ENCODE results near the gene PHF19.
A peak's percentile ranks its signal among the peaks of the same experiment; 100 is the strongest.

Gene PHF19

DNA sequence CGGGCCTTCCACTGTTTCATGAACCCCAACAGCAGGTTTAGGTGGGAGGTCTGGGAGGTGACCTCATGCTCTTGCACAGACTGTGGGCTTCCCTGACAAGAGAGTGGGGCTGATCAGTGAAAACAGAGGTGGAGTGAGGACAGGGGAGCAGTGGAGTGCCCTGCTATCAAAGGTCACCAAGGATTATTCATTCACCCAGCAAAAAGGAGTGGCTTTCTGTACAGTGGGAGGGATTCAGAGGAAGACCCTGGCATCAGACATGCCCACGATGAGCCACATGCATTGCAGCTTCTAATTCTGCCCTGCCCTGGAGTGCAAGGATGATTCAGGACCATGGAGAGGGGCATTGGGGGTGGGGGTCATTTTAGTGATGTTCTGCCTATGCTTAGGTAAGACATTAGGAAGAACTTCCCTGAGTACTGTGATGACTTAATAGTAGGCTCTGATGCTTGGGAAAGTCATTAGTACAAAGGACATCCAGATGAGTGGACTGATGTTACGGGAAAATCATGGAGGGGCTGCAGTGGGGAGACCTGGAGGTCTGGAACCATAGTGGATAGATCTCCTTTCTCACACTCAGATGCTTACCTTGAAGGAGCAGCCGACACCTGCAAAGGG, 36.8 kb upstream of the PHF19 start:
- no peak for DNase-seq

DNA sequence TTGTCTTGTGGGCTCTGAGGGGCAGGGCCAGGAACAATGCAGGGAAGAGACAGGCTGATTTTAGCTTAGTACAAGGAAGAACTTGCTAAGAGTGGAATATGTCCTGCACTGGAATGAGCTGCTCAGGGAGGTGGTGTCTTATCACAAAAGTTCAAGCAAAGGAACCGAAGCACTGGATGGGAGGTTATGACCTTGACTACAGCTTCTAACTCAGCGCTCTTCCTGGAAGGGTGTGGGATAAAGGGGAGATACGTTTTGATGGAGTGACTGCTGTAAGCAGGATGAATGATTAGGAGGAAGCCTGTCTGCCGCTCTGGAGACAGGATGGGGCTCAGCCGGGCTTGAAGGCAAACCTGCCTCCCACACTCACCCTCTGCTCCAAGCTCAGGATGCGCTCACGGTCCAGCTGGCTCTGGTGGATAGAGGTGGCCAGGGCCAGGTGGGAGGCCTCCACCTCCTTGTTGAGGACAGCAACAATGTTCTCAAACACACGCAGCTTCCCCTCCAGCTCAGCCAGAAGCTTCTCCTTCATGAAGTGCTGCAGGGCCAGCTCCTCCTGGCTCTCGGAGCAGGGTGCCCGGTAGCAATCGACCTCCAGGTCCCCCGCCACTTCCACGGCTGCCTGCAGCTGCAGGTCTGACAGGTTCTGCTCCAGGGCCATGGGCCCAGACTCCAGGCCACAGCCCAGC, 36.1 kb upstream of the PHF19 start:
- no peak for DNase-seq

DNA sequence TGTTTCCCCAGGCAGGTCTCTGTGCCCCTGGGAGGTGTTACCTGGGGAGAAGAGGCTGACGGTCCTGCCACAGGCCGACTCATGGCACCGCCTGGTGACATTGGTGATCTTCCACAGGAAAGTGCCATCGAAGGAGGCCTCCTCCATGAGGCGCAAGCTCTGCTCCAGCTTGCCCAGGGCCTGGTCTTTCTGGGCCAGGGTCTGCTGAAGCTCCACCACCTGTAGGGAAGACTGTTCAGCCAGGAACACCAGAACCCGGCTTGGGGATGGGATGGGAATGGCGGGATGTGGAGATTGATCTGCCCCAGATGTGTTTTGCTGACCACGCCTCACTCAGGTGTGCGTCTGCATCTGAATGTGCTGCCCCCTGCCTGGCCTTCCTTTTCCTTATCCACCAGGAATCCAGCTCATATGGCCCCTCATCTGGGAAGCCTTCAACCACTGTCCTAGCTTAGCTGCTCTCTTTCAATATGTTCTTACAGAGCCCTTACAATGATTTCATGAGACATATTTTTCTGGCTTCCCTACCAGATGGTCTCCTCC, 34.4 kb upstream of the PHF19 start:
- no peak for DNase-seq

DNA sequence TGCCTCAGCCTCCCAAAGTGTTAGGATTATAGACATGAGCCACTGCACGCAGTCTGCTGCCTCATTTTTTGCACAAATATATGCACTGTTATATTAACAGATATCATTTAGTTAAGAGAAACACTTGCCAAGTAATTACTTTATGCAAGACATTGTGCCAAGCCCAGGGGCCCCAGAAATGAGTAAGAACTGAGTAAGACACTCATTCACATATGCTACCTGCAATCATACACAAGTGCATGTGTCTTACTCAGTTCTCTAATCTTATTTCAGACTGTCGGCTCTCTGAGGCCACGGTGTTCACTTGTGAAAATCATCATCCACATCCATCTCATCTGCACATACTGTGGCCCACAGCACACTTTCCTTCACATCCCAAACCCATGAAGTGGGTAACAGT, 33.7 kb upstream of the PHF19 start:
- no peak for DNase-seq

DNA sequence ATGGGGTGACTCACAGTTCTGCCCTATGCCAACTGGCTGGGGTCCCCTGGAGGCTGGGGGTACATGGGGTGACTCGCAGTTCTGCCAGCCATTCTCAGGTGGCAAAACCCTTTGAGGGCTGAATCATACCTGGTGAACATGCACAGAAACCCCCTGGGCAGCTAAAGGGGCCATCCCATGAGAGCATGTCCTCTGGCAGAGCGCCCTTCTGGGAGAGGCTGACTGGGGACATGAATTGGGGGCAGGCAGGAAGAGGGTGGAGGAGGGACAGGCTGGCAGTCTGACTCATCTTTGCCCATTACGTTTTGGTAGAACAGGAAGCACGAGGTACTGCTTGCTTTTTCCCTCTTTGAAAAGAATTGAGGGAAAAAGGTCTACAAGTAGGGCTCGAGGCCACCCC, 32.9 kb upstream of the PHF19 start:
- no peak for DNase-seq

DNA sequence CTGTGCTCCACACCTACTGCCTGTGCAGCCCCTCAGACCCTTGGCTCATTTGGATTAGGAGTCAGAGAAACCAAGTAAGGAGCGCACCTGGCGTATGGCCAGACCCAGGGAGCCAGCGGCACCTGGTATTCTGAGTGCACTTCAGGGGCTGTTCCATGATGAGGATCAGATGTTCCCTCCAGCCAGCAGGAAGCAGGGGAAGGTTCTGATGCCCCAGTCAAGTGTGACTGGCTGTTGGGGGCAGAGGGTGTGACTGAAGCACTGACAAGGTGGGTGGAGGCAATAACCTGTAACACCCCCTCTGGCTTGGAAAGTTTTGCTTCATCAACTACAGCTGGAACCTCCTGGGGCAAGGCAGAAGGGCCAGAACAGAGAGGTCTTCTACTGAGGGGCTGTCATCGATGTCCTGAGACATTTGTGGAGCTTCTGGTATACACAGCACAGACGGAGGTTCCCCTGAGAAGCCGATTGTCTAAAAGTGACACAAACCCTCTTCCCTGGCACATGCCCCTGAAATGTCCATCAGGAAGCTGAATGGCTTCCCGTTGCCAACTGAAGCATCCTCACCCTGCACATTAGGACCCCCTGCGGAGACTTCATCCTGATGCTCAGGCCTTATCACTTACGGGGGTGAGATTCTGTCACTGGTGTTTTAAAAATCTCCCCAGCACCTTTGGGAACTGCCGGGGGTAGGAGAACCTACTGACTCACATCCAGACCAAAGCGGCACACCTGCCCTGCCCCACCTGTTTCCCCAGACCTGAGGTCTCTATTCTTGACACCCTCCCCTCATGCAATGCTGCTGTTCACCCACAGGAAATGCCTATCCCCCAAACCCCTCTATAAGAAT, 28.6 kb upstream of the PHF19 start:
- DNase-seq: no peak

DNA sequence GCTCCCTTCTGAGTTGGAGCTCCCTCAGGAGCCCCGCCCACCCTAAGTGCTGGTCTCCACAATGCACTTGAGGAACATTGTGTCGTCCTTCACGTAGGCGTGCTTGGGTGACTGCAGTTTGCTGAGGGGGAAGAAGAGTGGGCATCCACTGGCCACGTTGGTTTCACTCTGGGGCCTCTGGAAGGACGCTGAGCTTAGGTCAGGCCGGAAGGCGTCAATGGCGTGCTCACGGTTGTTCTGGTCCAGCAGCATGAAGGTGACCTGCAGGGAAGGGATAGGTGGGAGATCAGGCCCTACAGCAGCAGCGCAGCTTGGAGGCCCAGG, 28.0 kb upstream of the PHF19 start:
- no peak for DNase-seq

DNA sequence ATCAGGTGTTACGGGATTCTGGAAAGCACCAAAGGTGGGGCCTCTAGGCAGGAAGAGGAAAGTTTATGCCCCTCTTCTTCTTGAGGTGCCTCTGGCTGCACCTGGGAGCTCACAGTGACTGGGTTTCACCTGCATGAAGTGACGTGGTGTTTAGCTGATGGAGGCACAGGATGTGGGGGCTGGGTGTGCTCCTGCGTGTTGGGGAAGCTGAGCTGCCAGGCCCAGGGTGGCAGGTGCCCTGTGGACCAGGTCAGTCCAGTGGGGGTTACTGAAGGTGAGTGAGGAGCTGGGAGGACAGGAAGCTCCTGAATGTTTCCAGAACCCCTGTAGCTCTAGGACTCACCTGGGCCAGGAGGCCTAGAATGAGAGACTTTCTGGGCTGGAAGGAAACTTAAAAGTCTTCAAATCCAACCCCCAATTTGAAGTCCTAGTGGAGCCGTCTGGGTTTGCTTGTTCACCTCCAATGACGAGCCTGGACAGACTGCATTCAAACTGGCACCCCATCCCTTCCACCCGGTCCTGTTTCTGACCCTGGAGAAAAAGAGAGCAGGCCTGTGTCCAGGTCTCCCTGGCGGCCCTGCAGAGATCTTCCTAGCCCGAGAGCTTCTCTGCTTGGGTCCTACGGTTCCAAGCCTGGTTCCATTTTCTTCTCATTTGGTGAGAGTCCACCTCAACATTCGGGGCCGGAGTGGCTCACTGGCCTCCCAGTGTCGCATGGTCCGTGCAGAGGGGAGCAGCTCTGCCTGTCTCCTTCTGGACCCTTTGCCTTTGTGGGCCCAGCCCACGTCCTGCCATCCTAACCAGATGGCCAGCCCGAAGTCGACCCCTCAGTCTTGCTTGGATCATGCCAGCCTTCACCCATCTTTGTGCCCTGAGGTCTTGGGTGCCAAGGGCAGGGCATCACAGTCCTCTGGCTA, 27.3 kb upstream of the PHF19 start:
- DNase-seq: no peak

DNA sequence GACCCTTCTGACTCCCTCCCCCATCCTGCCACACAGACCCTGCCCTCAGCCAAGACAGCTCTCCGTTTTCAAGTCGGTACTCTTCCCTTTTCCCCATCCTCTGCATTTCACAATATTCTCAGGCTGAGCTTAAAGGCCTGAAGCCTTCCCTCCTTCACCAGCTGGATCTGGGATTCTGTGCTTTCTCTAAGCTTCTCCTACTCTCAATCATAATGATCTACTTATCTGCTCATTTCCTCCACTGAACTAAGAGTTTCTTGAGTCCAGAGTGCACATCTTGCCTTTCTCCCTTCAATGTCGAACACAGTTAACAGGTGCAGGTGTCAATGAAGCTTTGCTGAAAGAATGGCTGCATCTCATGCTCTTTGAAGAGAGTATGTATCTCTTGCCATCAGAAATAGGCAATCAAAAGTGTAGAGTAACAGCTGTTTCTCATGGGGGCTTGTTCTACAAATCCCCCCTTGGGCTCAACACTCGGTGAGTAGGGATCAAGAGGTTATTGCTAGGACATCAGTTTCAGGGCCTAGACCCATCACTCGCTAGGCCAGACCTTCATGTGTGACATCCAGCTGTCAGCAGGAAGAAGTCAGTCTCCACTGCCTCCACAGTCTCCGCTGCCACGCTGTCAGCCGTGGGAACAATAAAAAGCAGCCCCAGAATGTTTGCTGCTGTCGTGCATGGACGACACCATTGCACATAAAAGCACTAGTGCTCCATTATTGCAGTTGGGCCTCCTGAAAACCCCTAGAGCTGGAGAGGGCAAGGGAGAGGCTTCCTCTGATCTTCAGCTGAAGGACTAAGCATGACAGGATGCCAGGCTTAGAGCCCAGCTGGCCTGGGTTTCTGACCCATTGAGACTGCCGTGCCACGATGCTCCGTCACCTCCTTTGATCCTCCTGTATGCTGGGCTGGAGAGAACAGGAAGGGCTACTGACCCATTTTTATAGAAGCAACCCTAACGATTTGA, 25.9 kb upstream of the PHF19 start:
- DNase-seq: peak; percentile 39

DNA sequence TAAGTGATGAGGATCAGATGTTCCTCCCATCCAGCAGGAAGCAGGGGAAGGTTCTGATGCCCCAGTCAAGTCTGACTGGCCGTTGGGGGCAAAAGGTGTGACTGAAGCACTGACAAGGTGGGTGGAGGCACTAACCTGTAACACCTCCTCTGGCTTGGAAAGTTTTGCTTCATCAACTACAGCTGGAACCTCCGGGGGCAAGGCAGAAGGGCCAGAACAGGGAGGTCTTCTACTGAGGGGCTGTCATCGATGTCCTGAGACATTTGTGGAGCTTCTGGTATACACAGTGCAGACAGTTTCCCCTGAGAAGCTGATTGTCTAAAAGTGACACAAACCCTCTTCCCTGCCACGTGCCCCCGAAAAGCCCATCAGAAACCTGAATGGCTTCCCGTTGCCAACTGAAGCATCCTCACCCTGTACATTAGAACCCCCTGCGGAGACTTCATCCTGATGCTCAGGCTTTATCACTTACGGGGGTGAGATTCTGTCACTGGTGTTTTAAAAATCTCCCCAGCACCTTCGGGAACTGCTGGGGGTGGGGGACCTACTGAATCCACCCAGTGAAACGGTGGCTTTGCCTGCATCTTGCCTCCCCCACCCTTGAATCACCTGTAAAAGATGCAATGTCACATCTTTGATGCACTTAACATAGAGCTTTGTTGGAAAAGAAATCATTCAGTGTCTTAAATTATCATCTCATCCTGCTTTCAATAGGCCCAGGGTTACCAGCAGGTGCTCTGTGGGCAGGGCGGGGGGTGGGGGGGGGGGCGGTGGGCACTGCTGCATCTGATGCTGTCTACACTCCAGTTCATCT, 25.0 kb upstream of the PHF19 start:
- DNase-seq: no peak

DNA sequence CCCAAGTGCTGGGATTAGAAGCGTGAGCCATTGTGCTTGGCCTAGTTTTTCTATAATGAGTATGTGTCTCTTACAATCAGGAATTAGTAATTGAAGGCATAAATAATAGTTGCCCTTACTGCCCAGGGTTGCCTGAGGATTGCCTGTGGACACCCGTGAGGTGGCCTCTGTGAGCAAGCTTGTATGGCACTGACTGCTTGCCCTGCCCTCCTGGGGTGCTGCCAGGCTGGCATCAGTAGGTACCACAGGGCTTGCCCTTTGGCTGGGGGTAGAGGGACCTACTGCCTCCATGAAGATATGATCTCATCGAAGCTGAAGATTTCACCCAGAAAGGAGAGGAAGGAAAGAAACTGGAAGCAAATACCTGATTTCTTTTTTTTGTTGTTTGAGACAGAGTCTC, 23.8 kb upstream of the PHF19 start:
- DNase-seq: no peak

DNA sequence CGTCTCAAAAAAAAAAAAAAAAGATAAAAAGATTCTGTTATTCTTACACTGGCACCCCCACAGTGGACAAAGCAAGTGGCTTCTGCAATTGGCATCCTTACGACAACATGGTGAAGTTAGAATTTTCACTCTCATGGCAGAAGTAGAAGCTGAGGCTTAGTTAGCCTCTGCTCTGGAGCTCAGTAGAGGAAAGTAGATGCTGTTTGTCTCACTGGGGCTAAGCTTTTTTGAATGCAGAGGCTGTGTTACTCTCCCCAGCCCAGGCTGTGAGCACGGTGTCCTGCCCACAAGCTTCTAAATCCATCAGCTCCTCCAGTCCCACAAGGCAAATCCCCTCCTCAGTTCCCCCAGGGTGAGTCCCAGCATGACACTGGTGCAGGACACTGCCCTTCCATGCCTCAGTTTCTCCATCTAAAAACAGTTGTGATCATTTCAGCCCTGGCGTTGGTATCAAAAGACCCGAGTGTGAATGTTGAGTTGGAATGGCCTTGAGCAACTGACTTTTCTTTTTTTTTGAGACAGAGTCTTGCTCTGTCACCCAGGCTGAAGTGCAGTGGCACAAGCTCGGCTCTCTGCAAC, 22.6 kb upstream of the PHF19 start:
- DNase-seq: no peak

DNA sequence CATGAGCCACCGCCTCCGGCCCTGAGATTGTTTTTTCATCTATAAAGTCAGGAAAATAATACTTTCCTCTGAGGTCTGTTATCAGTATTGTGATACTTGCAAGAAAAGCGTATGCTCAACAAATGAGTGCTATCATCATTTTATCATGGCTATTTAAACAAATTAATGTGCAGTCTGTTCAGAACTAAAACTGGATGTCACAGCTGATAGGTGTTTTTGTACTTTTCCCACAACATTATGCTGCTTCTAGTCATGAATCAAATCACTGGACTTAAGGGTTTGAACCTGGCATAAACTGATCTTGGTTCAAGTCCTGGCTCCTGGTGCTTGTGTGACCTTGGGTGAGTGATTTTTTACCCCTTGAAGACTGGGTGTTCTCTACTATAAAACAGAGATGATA, 21.4 kb upstream of the PHF19 start:
- DNase-seq: no peak

DNA sequence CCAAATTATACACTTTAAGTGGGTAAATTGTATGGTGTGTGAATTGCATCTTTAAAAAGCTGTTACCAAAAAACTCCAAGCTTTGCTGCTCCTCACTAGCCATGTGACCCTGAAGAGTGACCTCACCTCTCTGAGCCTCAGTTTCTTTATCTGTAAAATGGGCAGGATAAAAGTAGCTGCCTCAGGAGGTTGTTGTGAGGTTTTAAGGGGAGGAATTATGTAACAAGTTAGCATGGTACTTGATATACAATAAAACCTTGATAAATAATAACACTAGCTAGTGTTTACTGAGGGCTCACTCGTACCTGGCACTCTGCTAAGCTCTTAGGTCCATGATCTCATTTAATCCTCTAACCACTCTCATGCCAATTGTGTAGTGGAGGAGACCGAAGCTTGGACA, 19.0 kb upstream of the PHF19 start:
- peak; percentile 52 for DNase-seq

DNA sequence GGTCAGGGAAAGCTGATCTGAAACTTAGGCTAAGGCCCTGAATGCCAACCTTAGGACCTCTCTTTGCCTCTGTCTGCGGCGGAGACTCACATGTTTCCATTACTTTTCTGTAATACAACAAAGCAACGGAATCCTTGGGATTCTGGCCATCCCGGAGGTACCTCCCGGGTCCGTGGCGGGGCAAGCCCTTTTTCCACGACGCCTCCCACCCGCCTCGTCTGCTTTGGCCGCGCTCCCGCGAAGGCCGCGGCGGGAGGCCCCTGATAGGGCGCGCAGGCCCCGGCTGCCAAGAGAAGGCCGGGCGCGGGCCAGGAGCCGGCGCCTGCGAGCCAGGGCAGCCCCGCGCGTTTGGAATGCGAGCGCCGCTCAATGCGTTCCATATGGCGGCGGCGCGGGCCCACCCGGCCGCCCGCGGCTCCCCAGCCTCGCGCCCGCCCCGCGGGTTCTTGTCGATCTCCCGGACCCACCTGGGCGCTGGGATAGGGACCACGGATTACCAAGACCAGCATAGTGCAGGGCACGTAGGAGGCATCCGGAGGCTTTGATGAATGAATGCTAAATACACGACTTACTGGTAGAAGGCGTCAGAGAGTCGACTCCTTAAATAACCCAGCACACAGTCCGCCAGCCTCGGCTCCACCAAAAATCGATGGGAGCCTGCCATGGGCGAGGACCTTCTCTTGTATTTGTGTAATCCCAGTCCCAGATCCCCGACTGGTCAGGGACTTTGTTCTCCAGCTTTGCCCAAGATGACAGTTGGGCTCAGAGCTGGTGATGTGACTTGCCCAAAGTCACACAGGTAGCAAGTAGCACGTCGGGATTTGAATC, 17.5 kb upstream of the PHF19 start:
- DNase-seq: no peak

DNA sequence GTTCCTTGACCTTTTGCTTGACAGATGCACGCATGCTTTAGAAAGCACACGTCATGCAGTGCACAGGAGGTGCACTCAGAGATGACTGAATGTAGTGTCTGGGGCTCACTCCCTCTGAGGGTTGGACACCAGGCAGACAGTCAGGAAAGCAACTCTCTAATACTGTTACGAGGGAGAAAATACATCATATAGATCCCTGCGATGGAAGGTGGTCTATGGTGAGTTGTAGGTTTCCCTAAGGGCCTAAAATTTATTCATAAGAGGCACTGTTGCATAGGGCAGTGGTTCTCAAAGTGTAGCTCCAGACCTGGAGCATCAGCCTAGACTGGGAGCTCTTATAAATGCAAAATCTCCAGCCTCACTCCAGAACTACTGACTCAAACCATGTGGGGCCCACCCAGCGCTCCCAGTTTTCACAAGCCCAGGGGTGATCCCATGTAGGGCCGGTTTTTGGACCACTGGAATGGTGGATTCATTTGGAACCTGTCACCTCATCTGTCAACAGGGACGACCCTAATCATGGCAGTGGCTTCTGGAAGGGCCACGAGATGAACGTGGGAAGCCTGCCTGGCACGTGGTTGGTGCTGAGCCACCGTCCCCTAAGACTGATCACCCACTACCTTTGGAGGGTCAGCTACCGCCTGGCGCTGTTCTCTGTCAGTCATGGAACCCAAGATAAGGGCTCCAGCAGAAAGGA, 16.8 kb upstream of the PHF19 start:
- DNase-seq: no peak

DNA sequence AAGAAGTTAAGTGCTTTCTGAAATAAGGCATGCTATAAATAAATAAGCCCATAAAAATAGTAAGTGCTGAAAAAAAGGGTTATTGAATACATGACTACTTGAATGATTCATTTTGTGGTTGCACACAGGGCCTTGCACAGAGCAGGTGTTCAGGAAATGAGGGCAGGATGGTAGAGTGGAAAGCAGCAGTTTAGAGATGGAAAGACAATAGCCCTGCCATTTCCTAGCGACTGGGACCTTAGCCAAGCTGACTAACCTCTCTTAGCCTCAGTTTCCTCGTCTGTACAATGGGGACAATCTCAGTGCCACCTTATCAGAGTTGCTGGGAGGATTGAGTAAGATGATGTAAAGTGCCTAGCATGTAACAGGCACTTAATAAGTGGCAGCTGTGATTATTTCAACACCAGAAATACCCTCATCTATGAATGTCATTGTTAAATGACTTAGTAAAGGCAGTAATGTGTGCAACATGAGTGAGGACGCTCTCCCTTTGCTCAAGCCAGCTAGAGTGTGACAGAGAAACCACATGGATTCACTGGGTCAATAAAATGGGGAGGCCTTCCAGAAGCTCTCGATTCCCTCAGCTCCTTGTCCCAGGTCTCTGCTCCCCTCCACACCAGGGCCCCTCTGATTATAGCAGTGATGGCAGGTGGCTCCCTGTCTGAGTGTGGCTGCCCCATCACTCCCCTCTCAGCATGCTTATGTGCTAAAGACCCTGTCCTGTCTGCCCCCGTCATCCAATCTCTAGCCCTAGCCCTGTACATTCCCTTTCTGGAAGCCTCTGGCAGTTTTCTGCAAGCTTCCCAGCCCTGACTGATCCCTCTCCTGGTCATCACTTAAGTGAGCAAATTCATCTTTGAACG, 16.0 kb upstream of the PHF19 start:
- peak; percentile 17 for DNase-seq
